GM10847 (cell line): ENCODE measurements around the gene CXorf58.

ENCODE experiments used
- POLR2A ChIP-seq: IDR thresholded peaks from 2 replicates; pipeline ENCODE4 v1.6.1; 2011; ENCODE audit not compliant: insufficient read length; ENCODE audit errors: extremely low read depth

The CXorf58 gene

DNA sequence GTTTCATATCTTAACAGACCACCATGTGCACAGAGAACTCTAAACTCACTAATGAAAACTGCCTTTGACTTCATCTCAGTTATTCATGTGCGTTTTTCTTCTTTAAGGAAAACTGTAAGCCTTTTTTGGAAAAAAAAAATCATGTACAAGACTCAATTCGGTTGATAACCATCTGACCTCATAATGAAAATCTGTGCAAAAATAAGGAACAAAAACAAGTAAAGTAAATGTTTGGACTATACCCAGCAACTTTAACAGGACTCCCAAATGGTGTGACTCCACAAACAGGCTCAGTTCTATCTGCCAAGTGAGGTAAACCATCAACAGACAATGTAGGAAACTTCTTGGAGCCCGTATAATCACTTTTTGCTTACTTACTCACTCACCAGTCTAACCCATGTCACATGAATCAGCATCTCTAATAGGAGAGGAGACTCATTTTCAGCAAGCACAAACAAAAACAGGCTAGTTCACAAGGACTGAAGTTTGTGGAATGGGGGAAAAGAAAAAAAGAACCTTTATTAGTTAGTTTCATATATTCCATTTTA, 9.3 kb upstream of the CXorf58 start:
- no peak for TF ChIP-seq POLR2A

DNA sequence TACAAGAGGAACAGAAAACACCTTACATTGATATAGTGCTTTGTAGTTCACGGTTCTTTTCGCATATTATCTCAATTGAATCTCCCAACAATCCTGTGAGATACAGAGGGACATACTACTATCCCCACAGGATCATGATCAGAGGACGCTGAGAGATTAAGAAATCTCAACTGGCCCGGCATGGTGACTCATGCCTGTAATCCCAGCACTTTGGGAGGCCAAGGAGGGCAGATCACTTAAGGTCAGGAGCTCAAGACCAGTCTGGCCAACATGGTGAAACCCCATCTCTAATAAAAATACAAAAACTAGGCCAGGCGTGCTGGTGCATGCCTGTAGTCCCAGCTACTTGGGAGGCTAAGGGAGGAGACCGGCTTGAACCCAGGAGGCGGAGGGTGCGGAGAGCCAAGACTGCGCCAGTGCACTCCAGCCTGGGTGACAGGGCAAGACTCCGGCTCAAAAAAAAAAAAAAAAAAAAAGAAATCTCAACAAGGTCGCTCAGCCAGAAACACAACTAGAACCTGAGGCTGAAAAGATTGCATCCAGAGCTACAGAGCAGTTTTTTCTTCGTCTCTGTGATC, 7.5 kb upstream of the CXorf58 start:
- TF ChIP-seq POLR2A = no peak

GRCh38 chrX:23901060-23901459, 6.7 kb upstream of the CXorf58 start:
- TF ChIP-seq POLR2A = no peak

DNA sequence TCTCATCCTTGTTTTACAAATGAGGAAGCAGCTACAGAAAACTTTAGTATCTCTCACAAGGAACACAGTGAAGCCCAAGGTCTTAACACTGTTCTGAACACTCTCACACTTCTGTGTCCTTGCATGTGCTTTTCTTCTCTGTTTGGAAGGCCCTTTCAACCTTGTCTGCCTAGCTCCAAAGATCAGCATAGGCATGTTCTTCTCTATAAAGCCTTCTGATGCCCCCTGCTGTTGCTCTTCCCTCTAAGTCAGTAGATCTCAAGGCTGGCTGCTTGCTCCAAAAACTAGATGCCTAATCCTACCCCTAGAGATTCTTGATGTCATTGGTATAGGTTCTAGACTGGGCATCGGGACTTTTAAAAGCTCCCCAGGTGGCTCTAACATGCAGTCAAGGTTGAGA, 6.0 kb upstream of the CXorf58 start:
- TF ChIP-seq POLR2A = no peak

DNA sequence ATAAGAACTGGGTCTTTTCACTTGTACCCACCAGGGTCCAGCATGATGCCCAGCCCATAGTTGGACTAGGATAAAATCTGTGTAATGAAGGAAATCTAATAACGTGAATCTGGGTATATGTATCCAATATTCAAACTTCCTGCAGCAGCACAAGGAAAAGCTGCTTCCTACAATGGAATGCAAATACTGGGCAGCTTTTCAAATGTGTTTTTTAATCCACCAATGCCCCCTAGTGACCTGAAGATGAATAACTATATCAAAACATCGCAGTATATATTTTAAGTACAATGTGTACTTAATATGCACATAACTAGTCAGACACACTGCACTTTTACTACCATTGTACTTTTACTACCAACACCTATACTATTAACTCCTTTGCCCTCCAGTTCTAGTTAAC, 5.4 kb upstream of the CXorf58 start:
- TF ChIP-seq POLR2A = no peak

DNA sequence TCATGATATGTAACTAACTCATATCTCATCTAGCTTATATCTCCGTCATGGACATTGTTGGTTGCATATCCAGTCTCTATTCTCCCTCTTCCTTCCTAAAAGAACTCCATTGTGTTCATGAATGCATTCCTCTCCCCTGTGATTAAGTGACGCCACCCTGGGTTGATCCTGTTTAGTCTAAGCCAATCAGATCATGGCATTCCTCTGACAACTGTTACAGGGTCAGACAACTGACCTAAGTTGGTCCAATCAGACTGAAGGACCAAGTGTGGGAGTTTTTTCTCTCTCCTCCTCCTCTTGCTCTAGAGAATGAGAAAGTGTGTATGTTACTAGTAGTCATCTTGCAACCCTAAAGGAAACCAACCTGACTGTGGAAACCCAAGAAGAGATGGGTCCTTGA, 3.7 kb upstream of the CXorf58 start:
- TF ChIP-seq POLR2A = no peak

GRCh38 chrX:23907111-23907497, 702 bp upstream of the CXorf58 start:
- no peak for TF ChIP-seq POLR2A

DNA sequence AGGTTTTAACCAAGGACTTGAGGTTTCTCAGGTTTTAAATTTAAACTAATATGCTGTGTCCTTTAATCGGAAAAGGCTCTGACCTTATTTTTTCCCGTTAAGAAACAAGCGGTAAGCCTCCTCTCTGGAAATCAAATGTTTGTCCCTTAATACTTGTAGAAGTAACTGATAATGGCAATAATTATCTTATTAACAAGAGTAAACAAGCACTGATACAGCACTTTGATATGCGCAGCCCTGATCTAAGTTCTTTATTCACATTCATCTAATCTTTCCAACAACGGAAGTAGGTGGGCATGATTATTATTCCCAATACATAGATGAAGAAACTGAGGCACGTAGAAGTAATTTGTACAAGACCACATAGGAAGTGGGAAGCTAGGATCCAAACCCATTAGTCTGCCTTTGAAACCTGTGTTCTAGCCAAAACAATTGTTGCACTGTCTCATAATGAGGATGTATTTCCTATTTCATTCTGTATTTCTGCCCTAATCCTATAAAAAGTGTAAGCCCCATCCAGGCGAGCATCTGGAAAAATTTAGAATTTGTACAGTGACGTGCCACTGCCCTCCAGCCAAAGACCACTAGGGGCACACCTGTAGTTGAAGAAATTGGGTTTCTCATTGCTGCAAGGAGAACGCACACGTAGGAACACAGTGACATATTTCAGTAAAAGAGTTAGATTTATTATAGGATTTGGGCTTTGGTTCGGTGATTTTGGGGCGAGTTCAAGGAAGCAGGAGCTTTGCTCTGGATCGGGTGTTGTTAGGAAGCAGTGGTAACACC, 606 bp downstream of the CXorf58 start:
- no peak for TF ChIP-seq POLR2A

DNA sequence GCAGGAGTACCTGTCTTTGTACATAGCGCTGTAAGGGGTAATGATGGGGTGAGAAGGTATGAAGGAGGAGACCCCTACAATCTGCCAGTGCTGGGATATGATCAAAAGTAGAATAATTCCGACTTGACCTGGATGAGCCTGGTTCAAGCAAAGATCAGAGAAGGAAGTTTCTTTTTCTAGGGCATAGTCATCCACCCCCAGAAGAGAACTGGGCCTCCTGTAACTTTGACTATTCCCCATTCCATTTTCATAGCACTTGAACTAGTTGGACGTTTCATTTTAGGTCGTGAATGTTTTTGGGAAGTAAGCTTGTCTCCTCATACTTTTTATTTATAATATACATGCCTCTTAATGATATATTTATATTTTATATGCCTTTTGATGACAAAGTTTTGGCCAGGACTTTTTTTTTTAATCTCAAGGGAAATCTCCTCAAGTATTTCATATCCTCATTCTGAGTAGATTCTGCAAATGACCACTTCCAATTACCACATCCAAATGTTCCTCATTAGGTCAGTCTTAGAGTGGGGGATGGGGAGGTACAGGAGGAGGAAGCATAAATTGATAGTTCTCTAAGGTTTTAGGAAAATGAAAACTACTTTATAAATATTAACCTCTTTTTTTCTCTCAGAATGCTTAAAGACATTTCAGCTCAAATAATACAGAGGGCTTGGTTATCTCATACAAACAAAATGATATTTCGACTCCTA, 3.5 kb downstream of the CXorf58 start:
- no peak for TF ChIP-seq POLR2A

DNA sequence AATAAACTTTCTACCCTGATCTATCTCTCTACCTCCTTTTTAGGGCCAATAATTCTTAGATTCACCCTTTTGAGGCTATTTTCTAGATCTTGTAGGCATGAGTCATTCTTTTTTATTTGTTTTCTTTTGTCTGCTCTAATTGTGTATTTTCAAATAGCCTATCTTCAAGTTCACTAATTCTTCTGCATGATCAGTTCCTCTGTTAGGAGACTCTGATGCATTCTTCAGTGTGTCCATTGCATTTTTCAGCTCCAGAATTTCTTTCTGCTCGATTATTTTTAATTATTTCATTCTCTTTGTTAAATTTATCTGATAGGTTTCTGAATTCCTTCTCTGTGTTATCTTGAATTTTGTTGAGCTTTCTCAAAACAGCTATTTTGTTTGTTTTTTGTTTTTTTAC, 11.3 kb downstream of the CXorf58 start:
- TF ChIP-seq POLR2A = no peak

GRCh38 chrX:23919706-23920320, 12.0 kb downstream of the CXorf58 start:
- no peak for TF ChIP-seq POLR2A

GRCh38 chrX:23926015-23926414, 18.2 kb downstream of the CXorf58 start:
- no peak for TF ChIP-seq POLR2A

GRCh38 chrX:23930894-23931604, 23.2 kb downstream of the CXorf58 start:
- no peak for TF ChIP-seq POLR2A

DNA sequence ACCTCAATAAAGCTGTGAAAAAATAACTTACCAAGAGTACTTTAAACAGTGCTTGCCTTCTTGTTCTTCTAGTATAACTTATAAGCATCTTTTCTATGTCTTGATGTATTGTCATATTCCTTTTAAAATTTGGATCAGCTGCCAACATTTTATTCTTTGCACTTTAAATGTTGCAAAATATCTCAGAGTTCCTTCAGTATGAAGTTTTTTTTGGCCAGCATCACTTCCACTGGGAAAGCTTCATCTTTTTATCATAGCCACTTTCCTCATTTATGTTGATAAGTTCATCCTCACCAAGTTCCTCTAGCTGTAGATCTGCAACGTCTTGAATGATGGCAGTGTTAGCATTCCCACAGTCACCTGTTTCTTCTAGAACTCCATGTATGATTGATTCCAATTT, 24.2 kb downstream of the CXorf58 start:
- no peak for TF ChIP-seq POLR2A

- no peak for TF ChIP-seq POLR2A
These were observed 27.3 kb downstream of the CXorf58 start for GRCh38 chrX:23935106-23935505.
